Measurements from ENCODE around the gene CALHM6. TPM values are rescaled to one million over a fixed set of nuclear protein-coding genes. Genes with fewer than 3 reads are reported as not detected.

CALHM6 gene
- total RNA-seq, 1 donor from 2014 or later, result 3.6 TPM

- Mint-ChIP-seq H3K9me3 (ENCODE audit: low read depth) (peaks cover 3% of the 10 kb centered on the region), H3K27me3 (ENCODE audit: low read depth) (peaks cover 2% of the 10 kb centered on the region), H3K4me1 (ENCODE audit: low read depth) (peaks cover 4% of the 10 kb centered on the region), H3K4me3 (ENCODE audit: unreplicated experiment) (no peak overlapping the region), H3K27ac (ENCODE audit: unreplicated experiment) (no peak overlapping the region), H3K36me3 (ENCODE audit: low read depth) (peaks cover 1% of the 10 kb centered on the region)
- no peak for TF ChIP-seq CTCF (IDR thresholded peaks at IDR 0.05)
- no peak for DNase-seq (ENCODE audit: low spot score)
Observed at GRCh38 chr6:116497113-116497676, 36.0 kb downstream of the CALHM6 start.

GRCh38 chr6:116500969-116501433 is 39.8 kb downstream of the CALHM6 start:
- H3K4me3 Mint-ChIP-seq (ENCODE audit: unreplicated experiment), result no peak overlapping the region
- DNase-seq (ENCODE audit: low spot score), result no peak
- no peak for TF ChIP-seq CTCF (IDR thresholded peaks at IDR 0.05)
- peaks cover 12% of the 10 kb centered on the region for H3K36me3 Mint-ChIP-seq (ENCODE audit: low read depth)
- peaks cover 2% of the 10 kb centered on the region for H3K27me3 Mint-ChIP-seq (ENCODE audit: low read depth)
- peaks cover 4% of the 10 kb centered on the region for H3K4me1 Mint-ChIP-seq (ENCODE audit: low read depth)
- no peak overlapping the region for H3K27ac Mint-ChIP-seq (ENCODE audit: unreplicated experiment)
- H3K9me3 Mint-ChIP-seq (ENCODE audit: low read depth), result peaks cover 19% of the 10 kb centered on the region

- H3K27ac Mint-ChIP-seq (ENCODE audit: unreplicated experiment), result no peak overlapping the region
- H3K9me3 Mint-ChIP-seq (ENCODE audit: low read depth), result peaks cover 31% of the 10 kb centered on the region
- no peaks in the 10 kb centered on the region for H3K27me3 Mint-ChIP-seq (ENCODE audit: low read depth)
- H3K4me1 Mint-ChIP-seq (ENCODE audit: low read depth), result peaks cover 11% of the 10 kb centered on the region
- TF ChIP-seq CTCF (IDR thresholded peaks at IDR 0.05), result no peak
- no peak overlapping the region for H3K4me3 Mint-ChIP-seq (ENCODE audit: unreplicated experiment)
- peaks cover 11% of the 10 kb centered on the region for H3K36me3 Mint-ChIP-seq (ENCODE audit: low read depth)
- no peak for DNase-seq (ENCODE audit: low spot score)
Observed at GRCh38 chr6:116507324-116507723, 46.1 kb downstream of the CALHM6 start.

- Mint-ChIP-seq H3K36me3 (ENCODE audit: low read depth) (peaks cover 4% of the 10 kb centered on the region), H3K9me3 (ENCODE audit: low read depth) (peaks cover 26% of the 10 kb centered on the region), H3K4me3 (ENCODE audit: unreplicated experiment) (no peak overlapping the region), H3K27ac (ENCODE audit: unreplicated experiment) (no peak overlapping the region), H3K4me1 (ENCODE audit: low read depth) (peaks cover 22% of the 10 kb centered on the region), H3K27me3 (ENCODE audit: low read depth) (no peaks in the 10 kb centered on the region)
- TF ChIP-seq CTCF (IDR thresholded peaks at IDR 0.05), result no peak
- no peak for DNase-seq (ENCODE audit: low spot score)
Observed at GRCh38 chr6:116508527-116508926, 47.4 kb downstream of the CALHM6 start.

- TF ChIP-seq CTCF (IDR thresholded peaks at IDR 0.05), result peak; percentile 88
- Mint-ChIP-seq H3K4me3 (ENCODE audit: unreplicated experiment) (peak within 1 kb of the TSS; percentile 87), H3K4me1 (ENCODE audit: low read depth) (peaks cover 35% of the 10 kb centered on the region), H3K36me3 (ENCODE audit: low read depth) (peaks cover 9% of the 10 kb centered on the region), H3K27ac (ENCODE audit: unreplicated experiment) (peak within 1 kb of the TSS; percentile 99), H3K9me3 (ENCODE audit: low read depth) (peaks cover 15% of the 10 kb centered on the region), H3K27me3 (ENCODE audit: low read depth) (no peaks in the 10 kb centered on the region)
- DNase-seq (ENCODE audit: low spot score), result no peak
Observed at GRCh38 chr6:116511424-116512110, 50.4 kb downstream of the CALHM6 start, which contains the start of gene CALHM5. Gene CALHM5, plus strand, starts transcription at chr6:116511639. Its CDS starts 58 bp downstream, at chr6:116511697.
